Measurements from ENCODE around the gene FCRL3. TPM values are rescaled to one million over a fixed set of nuclear protein-coding genes. Genes with fewer than 3 reads are reported as not detected.

The FCRL3 gene
- total RNA-seq, 3 donors from 2014 or later: 0.36 to 0.69 TPM; not detected in 1

DNA sequence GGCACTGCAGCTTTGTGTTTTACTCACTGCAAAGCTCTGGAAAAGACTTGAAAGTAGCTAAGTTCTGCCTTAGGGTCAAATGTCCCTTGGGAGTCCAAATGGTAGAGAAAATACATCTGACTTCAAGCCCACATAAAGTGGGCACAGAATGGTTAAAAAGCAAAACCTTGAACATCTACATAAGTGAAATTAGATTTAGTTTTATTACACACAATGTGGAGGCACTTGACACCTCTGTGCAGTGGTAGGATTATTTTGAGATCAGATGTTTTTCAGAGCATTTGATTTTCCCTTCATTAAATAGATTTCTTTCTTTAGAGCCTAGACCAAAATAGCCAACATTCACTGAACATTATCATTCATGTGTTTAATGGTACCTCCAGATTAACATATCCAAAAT, 11.2 kb upstream of the FCRL3 start:
- Histone ChIP-seq H3K36me3 (ENCODE audit: low read depth) (no peaks in the 10 kb centered on the region), H3K4me1 (ENCODE audit: low read depth) (no peaks in the 10 kb centered on the region), H3K4me3 (no peak overlapping the region), H3K9me3 (no peaks in the 10 kb centered on the region)
- intact Hi-C loops (cut with DNase I, micrococcal nuclease): no loop called here
- no peak for DNase-seq
- TF ChIP-seq, protein P1, sequence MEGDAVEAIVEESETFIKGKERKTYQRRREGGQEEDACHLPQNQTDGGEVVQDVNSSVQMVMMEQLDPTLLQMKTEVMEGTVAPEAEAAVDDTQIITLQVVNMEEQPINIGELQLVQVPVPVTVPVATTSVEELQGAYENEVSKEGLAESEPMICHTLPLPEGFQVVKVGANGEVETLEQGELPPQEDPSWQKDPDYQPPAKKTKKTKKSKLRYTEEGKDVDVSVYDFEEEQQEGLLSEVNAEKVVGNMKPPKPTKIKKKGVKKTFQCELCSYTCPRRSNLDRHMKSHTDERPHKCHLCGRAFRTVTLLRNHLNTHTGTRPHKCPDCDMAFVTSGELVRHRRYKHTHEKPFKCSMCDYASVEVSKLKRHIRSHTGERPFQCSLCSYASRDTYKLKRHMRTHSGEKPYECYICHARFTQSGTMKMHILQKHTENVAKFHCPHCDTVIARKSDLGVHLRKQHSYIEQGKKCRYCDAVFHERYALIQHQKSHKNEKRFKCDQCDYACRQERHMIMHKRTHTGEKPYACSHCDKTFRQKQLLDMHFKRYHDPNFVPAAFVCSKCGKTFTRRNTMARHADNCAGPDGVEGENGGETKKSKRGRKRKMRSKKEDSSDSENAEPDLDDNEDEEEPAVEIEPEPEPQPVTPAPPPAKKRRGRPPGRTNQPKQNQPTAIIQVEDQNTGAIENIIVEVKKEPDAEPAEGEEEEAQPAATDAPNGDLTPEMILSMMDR (IDR thresholded peaks at IDR 0.05): no peak
- ATAC-seq: no peak

DNA sequence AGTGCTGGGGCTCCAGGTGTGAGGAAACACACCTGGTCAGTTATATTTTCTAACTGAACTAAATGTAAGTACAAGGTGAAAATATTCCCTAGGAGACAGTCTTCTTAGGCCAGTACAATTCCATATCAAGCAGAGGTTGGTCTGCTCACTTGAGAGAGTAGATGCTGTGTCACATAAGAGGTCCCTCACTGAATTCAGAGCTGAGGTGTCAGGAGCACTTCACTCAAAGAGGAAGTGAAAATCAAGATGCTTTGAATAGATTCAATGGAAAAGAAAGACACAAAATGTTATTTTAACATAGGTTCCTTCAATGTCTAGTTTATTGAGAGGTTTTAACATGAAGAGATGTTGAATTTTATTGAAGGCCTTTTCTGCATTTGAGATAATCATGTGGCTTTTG, 4.3 kb upstream of the FCRL3 start:
- peak; percentile 48 for ATAC-seq
- intact Hi-C loops (cut with DNase I, micrococcal nuclease): no loop called here

DNA sequence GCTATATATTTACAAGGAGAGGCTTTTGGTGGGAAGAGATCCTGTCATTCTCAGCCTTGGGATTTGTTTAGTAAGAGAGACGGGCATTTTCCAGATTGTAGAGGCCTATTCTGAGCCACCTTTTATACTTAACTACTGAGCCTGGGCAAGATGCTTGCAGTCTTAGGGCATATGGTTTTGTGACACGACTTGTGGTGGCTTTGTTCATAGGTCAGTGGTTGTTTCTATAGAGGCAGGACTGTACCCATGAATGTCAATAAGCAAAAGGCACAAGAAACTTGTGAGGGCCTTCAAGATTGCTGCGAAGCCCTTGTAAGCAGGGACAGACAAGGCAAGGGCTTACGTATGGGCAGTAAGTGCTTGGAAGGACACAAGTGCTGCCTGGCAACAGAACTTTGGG, 3.4 kb upstream of the FCRL3 start:
- ATAC-seq: no peak

More for the DNA sequence above, 4.3 kb upstream of the FCRL3 start:
- H3K4me1 ChIP-seq (ENCODE audit: low read depth): no peaks in the 10 kb centered on the region
- no peaks in the 10 kb centered on the region for H3K9me3 ChIP-seq
- no peaks in the 10 kb centered on the region for H3K36me3 ChIP-seq (ENCODE audit: low read depth)
- no peak overlapping the region for H3K4me3 ChIP-seq
- TF ChIP-seq, protein P1 (IDR thresholded peaks at IDR 0.05): no peak
- no peak for DNase-seq

DNA sequence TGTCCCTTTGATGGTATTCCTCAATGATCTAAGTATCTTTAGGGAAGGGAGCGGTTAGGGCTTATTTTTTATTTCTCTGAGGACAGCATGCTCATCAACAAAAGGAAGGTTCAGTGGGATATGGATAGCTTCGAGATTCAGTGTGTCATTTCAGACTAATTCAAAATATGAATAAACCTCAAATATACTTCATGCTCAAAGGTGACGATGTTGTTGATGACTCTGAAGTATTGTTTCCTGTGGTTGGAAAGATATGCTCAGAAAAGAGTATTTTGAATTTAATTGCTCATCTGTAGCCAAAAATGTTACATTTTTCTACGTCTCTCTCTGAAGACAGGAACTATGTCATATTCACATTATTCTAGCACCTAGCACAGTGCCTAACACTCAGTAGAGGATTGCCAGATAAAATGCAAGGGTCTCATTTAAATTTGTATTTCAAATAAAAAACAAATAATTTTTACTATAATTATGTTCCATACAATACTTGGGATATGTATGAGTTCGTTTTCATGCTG, 1.8 kb upstream of the FCRL3 start:
- intact Hi-C loops (cut with DNase I, micrococcal nuclease): no loop called here
- ATAC-seq: no peak

More for the DNA sequence above, 3.4 kb upstream of the FCRL3 start:
- intact Hi-C loops (cut with DNase I, micrococcal nuclease): no loop called here
- TF ChIP-seq, protein P1 (IDR thresholded peaks at IDR 0.05): no peak
- no peak for DNase-seq
- H3K36me3 ChIP-seq (ENCODE audit: low read depth): no peaks in the 10 kb centered on the region
- no peak overlapping the region for H3K4me3 ChIP-seq
- H3K9me3 ChIP-seq: no peaks in the 10 kb centered on the region
- no peaks in the 10 kb centered on the region for H3K4me1 ChIP-seq (ENCODE audit: low read depth)

DNA sequence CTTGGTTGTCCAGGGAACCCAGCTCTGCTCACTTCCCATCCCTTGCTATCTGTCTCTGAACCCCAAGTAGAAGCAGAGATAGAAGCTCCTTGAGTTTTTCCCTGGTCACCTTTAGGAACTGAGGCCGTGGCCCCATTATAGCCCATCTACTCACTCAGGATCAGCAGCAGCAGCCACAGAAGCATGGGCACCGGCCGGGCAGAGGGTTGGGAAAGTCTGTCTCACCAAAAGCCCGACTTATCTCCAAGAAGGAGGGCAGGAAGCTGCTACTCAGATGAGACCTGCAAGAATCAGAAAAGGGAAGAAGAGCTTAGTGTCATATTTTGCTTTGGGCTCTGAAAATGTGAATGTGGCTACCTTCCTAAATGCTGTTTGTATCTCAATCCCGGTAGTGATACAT, 264 bp downstream of the FCRL3 start:
- no peaks in the 10 kb centered on the region for H3K9me3 ChIP-seq
- intact Hi-C loops (cut with DNase I, micrococcal nuclease): no loop called here
- TF ChIP-seq, protein P1 (IDR thresholded peaks at IDR 0.05): no peak
- DNase-seq: no peak
- no peak overlapping the region for H3K4me3 ChIP-seq
- no peaks in the 10 kb centered on the region for H3K36me3 ChIP-seq (ENCODE audit: low read depth)
- H3K4me1 ChIP-seq (ENCODE audit: low read depth): no peaks in the 10 kb centered on the region
- ATAC-seq: no peak

More for the DNA sequence above, 1.8 kb upstream of the FCRL3 start:
- no peak for DNase-seq
- H3K4me1 ChIP-seq (ENCODE audit: low read depth): no peaks in the 10 kb centered on the region
- TF ChIP-seq, protein P1 (IDR thresholded peaks at IDR 0.05): no peak
- H3K9me3 ChIP-seq: no peaks in the 10 kb centered on the region
- H3K4me3 ChIP-seq: no peak overlapping the region
- H3K36me3 ChIP-seq (ENCODE audit: low read depth): no peaks in the 10 kb centered on the region
